Liver (tissue), 9 donors: ENCODE measurements around the gene SIN3B. TPM values are rescaled to one million over a fixed set of nuclear protein-coding genes. Genes with fewer than 3 reads are reported as not detected.

Source experiments
- DNase-seq: peaks from one replicate; pipeline ENCODE4 v3.0.0-alpha.2; 2017; ENCODE audit warnings: low spot score
- H3K27ac ChIP-seq, 2 donors: one replicate each; pipeline ENCODE4 v1.7.0; 2013; ENCODE audit warnings: inconsistent platforms in 2 of 2, low read length in 2 of 2, control low read depth in 1 of 2, low read depth in 1 of 2, mild to moderate bottlenecking in 1 of 2
- H3K27me3 ChIP-seq, 4 donors: one replicate each; pipeline versions ENCODE4 v1.6.1 to v1.7.0; 2013; ENCODE audit warnings: low read length in 3 of 4, inconsistent platforms in 1 of 4, mild to moderate bottlenecking in 1 of 4, moderate library complexity in 1 of 4; ENCODE audit not compliant: control insufficient read depth in 4 of 4, insufficient read depth in 4 of 4
- H3K36me3 ChIP-seq, 4 donors: one replicate each; pipeline versions ENCODE4 v1.6.1 to v1.7.0; 2013; ENCODE audit warnings: low read length in 3 of 4, mild to moderate bottlenecking in 3 of 4, low read depth in 1 of 4, moderate library complexity in 1 of 4; ENCODE audit not compliant: control insufficient read depth in 4 of 4, insufficient read depth in 3 of 4
- H3K4me1 ChIP-seq, 4 donors: one replicate each; pipeline versions ENCODE4 v1.6.1 to v1.7.0; 2013; ENCODE audit warnings: low read length in 3 of 4, mild to moderate bottlenecking in 3 of 4, moderate library complexity in 1 of 4; ENCODE audit not compliant: control insufficient read depth in 4 of 4, insufficient read depth in 4 of 4
- H3K4me3 ChIP-seq, 3 donors: one replicate each; pipeline versions ENCODE4 v1.6.1 to v1.7.0; 2013; ENCODE audit warnings: low read length in 3 of 3, control low read depth in 1 of 3, low read depth in 1 of 3, mild to moderate bottlenecking in 1 of 3
- H3K9ac ChIP-seq, 2 donors: one replicate each; pipeline ENCODE4 v1.7.0; 2013; ENCODE audit warnings: low read length in 2 of 2, mild to moderate bottlenecking in 2 of 2, moderate library complexity in 2 of 2, control low read depth in 1 of 2, low read depth in 1 of 2
- H3K9me3 ChIP-seq, 4 donors: one replicate each; pipeline versions ENCODE4 v1.6.1 to v1.7.0; 2013; ENCODE audit warnings: low read length in 3 of 4; ENCODE audit not compliant: control insufficient read depth in 4 of 4
- CTCF ChIP-seq: fragments of 150-350 bp; IDR thresholded peaks from 2 replicates; pipeline ENCODE4 v1.5.1; 2017; ENCODE audit warnings: improper control_type of control experiment, low read depth, low read length; ENCODE audit not compliant: missing input control
- EGR1 ChIP-seq, 2 donors: IDR thresholded peaks; 2 replicates each; pipeline ENCODE4 v1.6.1; 2016 to 2018; ENCODE audit warnings: antibody characterized with exemption in 2 of 2, low read depth in 2 of 2
- FOXA1 ChIP-seq: IDR thresholded peaks from 2 replicates; pipeline ENCODE4 v1.6.1; 2016; ENCODE audit warnings: antibody characterized with exemption
- GABPA ChIP-seq, 2 donors: IDR thresholded peaks in 1 of 2; conservative IDR thresholded peaks in 1 of 2; 2 replicates each; pipeline ENCODE4 v1.6.1; 2016; ENCODE audit warnings: antibody characterized with exemption in 2 of 2, mild to moderate bottlenecking in 1 of 2, moderate library complexity in 1 of 2
- MAX ChIP-seq: IDR thresholded peaks from 2 replicates; pipeline ENCODE4 v1.6.1; 2016; ENCODE audit warnings: antibody characterized with exemption
- NR2F2 ChIP-seq: IDR thresholded peaks from 2 replicates; pipeline ENCODE4 v1.6.1; 2016; ENCODE audit warnings: antibody characterized with exemption
- REST ChIP-seq: IDR thresholded peaks from 2 replicates; pipeline ENCODE4 v1.6.1; 2016; ENCODE audit warnings: antibody characterized with exemption, mild to moderate bottlenecking
- SP1 ChIP-seq: IDR thresholded peaks from 2 replicates; pipeline ENCODE4 v1.6.1; 2018; ENCODE audit warnings: antibody characterized with exemption, mild to moderate bottlenecking
- ZBTB33 ChIP-seq: IDR thresholded peaks from 2 replicates; pipeline ENCODE4 v1.6.1; 2016; ENCODE audit warnings: antibody characterized with exemption
- WGBS: extraction: QIAGEN DNeasy Blood & Tissue Kit; methylation state at CpG from one replicate; pipeline ENCODE4 v1.1.7; 2013; 5-methylcytosine and 5-hydroxymethylcytosine counted together
- polyA plus RNA-seq, 2 donors: library from polyadenylated mRNA; stranded (reverse) in 1 of 2; unstranded in 1 of 2; fragments of 200-250 nt in 1 of 2; fragments of >200 nt in 1 of 2; fragmentation: Nextera tagmentation in 1 of 2; extraction: Ambion mirVana in 1 of 2; gene quantifications; one replicate each; pipeline versions ENCODE4 v1.2.1 to v1.2.3, GENCODE V29; 2013 to 2015
- total RNA-seq, 2 donors: library from RNA; depleted of rRNA; stranded (reverse); fragments of >200 nt; gene quantifications; one replicate each; pipeline ENCODE4 v1.2.3, GENCODE V29; 2014
- donor health status: healthy.
- donor health status: healthy.
- donor health status: healthy.
- donor health status: healthy.
- donor health status: healthy.

Gene SIN3B
- total and polyA plus RNA-seq, 4 donors, result 6.1 to 17.1 (median 8.6) TPM

- Histone ChIP-seq H3K4me1 (peaks cover 0 to 6% (median 4%) of the 10 kb centered on the region in 4 donors), H3K9ac (no peak overlapping the region), H3K4me3 (peak overlapping the region in 1 of 3 donors; percentile 46), H3K27ac (peak overlapping the region in 1 of 2 donors; percentile 61), H3K9me3 (no peaks in the 10 kb centered on the region), H3K36me3 (no peaks in the 10 kb centered on the region), H3K27me3 (peaks cover 0 to 3% (median under 1%) of the 10 kb centered on the region in 4 donors)
- TF ChIP-seq SP1 (no peak), FOXA1 (no peak), ZBTB33 (no peak), CTCF (no peak), EGR1 (IDR thresholded peaks at IDR 0.05; ENCODE audit: low read depth in 2 of 2) (no peak)
- DNase-seq, result no peak
- WGBS, result 18% methylated on average over 30 of the region's 30 CpGs
Measured at GRCh38 chr19:16897856-16898161, 68.6 kb downstream of the SIN3B start.

GRCh38 chr19:16898361-16899015, 69.3 kb downstream of the SIN3B start:
- TF ChIP-seq GABPA (IDR thresholded peaks at IDR 0.05 in 1 of 2, conservative IDR thresholded peaks at IDR 0.05 in 1 of 2), result no peak
- TF ChIP-seq MAX, result no peak
- no peak for TF ChIP-seq REST
- no peak for TF ChIP-seq NR2F2
- DNase-seq, result no peak
- WGBS, result 87% methylated on average over 12 of the region's 12 CpGs

More at GRCh38 chr19:16898361-16899015, 69.3 kb downstream of the SIN3B start:
- Histone ChIP-seq H3K9me3 (no peaks in the 10 kb centered on the region), H3K27me3 (peaks cover 0 to 3% (median under 1%) of the 10 kb centered on the region in 4 donors), H3K4me1 (peaks cover 0 to 6% (median 4%) of the 10 kb centered on the region in 4 donors), H3K27ac (no peak overlapping the region), H3K36me3 (no peaks in the 10 kb centered on the region), H3K4me3 (no peak overlapping the region), H3K9ac (no peak overlapping the region)
